Breast epithelium (tissue), 3 donors: ENCODE data around the gene IL11RA.

Experiments used
- POLR2A ChIP-seq: fragments of 450-650 bp; IDR thresholded peaks from one replicate; pipeline ENCODE4 v1.6.1; 2016; ENCODE audit warnings: antibody characterized with exemption, mild to moderate bottlenecking, moderate library complexity
- POLR2AphosphoS5 ChIP-seq, 3 donors: sonication (generic); formaldehyde crosslinking; IDR thresholded peaks; one replicate each; pipeline ENCODE4 v1.6.1; 2017; ENCODE audit warnings: antibody characterized with exemption in 3 of 3
- TF ChIP-seq, protein P1 (sequence below), 3 donors: fragments of 450-650 bp; IDR thresholded peaks; one replicate each; pipeline ENCODE4 v1.5.1; 2016 to 2017; ENCODE audit warnings: antibody characterized with exemption in 3 of 3, mild to moderate bottlenecking in 3 of 3, moderate library complexity in 3 of 3

DNA sequence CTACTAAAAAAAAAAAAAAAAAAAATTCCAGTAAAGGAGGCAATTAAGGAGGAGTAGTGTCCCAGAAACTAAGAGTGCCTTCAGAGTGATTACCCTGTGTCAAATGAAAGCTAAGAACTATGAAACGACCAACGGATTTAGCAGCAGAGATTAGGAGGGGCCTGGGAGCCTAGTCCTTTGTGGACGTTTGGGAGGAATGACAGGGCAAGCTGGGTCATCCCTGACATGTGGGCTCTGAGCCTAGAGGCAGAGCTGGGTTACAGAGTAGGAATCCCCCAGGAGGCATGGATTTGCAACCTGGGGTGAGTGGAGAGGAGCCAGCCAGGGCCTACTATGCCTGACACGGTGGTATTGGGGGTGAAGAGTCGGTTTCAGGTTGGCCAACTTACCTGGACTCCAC, 18.8 kb upstream of the IL11RA start:
- TF ChIP-seq, protein P1, sequence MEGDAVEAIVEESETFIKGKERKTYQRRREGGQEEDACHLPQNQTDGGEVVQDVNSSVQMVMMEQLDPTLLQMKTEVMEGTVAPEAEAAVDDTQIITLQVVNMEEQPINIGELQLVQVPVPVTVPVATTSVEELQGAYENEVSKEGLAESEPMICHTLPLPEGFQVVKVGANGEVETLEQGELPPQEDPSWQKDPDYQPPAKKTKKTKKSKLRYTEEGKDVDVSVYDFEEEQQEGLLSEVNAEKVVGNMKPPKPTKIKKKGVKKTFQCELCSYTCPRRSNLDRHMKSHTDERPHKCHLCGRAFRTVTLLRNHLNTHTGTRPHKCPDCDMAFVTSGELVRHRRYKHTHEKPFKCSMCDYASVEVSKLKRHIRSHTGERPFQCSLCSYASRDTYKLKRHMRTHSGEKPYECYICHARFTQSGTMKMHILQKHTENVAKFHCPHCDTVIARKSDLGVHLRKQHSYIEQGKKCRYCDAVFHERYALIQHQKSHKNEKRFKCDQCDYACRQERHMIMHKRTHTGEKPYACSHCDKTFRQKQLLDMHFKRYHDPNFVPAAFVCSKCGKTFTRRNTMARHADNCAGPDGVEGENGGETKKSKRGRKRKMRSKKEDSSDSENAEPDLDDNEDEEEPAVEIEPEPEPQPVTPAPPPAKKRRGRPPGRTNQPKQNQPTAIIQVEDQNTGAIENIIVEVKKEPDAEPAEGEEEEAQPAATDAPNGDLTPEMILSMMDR (IDR thresholded peaks at IDR 0.05), result no peak
- TF ChIP-seq POLR2A (no peak), POLR2AphosphoS5 (IDR thresholded peaks at IDR 0.05) (no peak)
